Measurements from ENCODE around the gene MAPK10. TPM values are rescaled to one million over a fixed set of nuclear protein-coding genes. Genes with fewer than 3 reads are reported as not detected.
"Not testable (repeated sequence)": the region's sequence is repeated elsewhere in the genome, so short reads cannot be mapped to it uniquely, and the experiment has no call there.

The MAPK10 gene
- total RNA-seq, 1 donor from 2014 or later = 123 TPM

DNA sequence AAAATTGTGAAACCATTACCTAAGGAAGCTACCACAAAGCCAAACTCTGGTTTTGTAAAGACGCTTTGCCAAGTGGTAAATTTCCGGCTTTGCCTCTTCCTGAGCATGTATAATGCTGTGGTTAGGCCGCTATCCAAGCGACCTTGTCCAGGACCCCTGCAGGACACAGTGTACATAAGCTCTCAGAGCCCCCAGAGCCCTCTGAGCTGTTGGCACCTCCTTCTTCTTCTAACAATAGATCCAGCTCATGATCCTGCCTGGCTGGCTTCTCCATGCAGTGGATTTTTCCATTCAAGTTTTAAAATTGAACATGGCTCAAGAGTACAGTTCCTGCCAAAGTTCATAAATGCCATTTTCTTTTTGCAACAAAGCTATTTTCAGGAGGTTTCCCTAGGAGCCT, 326.7 kb downstream of the MAPK10 start:
- peak overlapping the region; percentile 68 for H3K27ac ChIP-seq
- H3K36me3 ChIP-seq = peaks cover 0 to 6% of the 10 kb centered on the region in 2 donors
- intact Hi-C loops (cut with DNase I) = no loop called here
- H3K9me3 ChIP-seq = no peaks in the 10 kb centered on the region
- H3K27me3 ChIP-seq = no peaks in the 10 kb centered on the region
- peaks cover 22% of the 10 kb centered on the region for H3K4me1 ChIP-seq
- no peak for TF ChIP-seq POLR2A (IDR thresholded peaks at IDR 0.05)
- TF ChIP-seq, protein P1, sequence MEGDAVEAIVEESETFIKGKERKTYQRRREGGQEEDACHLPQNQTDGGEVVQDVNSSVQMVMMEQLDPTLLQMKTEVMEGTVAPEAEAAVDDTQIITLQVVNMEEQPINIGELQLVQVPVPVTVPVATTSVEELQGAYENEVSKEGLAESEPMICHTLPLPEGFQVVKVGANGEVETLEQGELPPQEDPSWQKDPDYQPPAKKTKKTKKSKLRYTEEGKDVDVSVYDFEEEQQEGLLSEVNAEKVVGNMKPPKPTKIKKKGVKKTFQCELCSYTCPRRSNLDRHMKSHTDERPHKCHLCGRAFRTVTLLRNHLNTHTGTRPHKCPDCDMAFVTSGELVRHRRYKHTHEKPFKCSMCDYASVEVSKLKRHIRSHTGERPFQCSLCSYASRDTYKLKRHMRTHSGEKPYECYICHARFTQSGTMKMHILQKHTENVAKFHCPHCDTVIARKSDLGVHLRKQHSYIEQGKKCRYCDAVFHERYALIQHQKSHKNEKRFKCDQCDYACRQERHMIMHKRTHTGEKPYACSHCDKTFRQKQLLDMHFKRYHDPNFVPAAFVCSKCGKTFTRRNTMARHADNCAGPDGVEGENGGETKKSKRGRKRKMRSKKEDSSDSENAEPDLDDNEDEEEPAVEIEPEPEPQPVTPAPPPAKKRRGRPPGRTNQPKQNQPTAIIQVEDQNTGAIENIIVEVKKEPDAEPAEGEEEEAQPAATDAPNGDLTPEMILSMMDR (IDR thresholded peaks at IDR 0.05) = no peak
- TF ChIP-seq POLR2AphosphoS5 (IDR thresholded peaks at IDR 0.05; ENCODE audit: insufficient read depth in 1 of 2, low read depth in 1 of 2) = no peak
- H3K4me3 ChIP-seq = no peak overlapping the region
- peak in 1 of 2 donors; percentile 89 for DNase-seq (ENCODE audit: extremely low spot score in 2 of 2)

DNA sequence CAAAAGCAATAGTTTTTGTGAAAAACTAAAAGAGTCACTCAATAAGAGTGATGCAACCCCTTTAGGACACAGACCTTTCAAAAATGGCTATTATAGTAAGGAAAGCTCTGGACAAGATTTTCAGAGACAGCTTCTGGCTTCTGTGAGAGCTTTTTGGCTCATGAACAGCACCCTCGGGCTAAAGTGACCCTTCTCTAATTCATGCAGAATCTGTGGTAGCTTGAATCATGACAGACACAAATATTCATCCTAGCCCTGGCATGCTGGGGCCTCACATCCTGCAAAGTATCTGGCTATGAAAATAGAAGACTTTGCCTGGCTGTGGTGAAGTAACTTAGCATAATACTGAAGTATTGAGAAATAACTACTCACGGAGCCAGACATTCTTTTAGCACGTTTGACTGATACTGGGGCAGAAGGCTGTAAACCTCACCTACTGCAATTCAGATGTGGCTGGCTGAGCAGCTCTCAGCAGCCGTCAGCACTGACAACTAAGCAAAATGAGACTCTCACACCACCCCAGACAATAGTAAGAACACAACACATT, 327.3 kb downstream of the MAPK10 start:
- H3K36me3 ChIP-seq = peaks cover 0 to 6% of the 10 kb centered on the region in 2 donors
- H3K9me3 ChIP-seq = no peaks in the 10 kb centered on the region
- no peak overlapping the region for H3K4me3 ChIP-seq
- intact Hi-C loops (cut with DNase I) = no loop called here
- DNase-seq (ENCODE audit: extremely low spot score in 2 of 2) = peak in 1 of 2 donors; percentile 86
- peak overlapping the region; percentile 68 for H3K27ac ChIP-seq
- peaks cover 22% of the 10 kb centered on the region for H3K4me1 ChIP-seq
- no peaks in the 10 kb centered on the region for H3K27me3 ChIP-seq
- TF ChIP-seq, protein P1 (IDR thresholded peaks at IDR 0.05) = no peak
- TF ChIP-seq POLR2AphosphoS5 (IDR thresholded peaks at IDR 0.05; ENCODE audit: insufficient read depth in 1 of 2, low read depth in 1 of 2) (no peak), POLR2A (IDR thresholded peaks at IDR 0.05) (no peak)

DNA sequence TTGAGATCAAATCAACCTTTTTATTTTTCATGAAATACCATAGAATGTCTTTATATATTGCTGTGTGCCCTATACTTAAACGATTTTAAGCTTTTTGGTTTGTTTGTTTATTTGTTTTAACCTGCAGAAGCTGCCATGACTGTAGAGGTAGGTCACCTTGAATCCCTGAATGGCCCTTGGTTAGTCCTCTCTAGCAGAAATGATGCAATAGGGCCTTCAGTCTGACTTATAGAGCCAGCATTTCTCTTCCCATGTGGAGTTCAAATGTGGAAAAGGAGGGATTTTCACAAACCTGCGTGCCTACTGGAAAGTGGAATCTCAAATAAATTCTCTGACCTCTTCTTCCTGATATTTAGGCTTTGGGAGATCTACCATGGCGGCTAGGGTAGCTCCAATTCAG, 327.9 kb downstream of the MAPK10 start:
- no peaks in the 10 kb centered on the region for H3K9me3 ChIP-seq
- H3K4me1 ChIP-seq = peaks cover 22% of the 10 kb centered on the region
- H3K36me3 ChIP-seq = peaks cover 0 to 6% of the 10 kb centered on the region in 2 donors
- TF ChIP-seq, protein P1 (IDR thresholded peaks at IDR 0.05) = no peak
- no peak for DNase-seq (ENCODE audit: extremely low spot score in 2 of 2)
- H3K4me3 ChIP-seq = no peak overlapping the region
- peak overlapping the region; percentile 68 for H3K27ac ChIP-seq
- intact Hi-C loops (cut with DNase I) = no loop called here
- no peaks in the 10 kb centered on the region for H3K27me3 ChIP-seq

DNA sequence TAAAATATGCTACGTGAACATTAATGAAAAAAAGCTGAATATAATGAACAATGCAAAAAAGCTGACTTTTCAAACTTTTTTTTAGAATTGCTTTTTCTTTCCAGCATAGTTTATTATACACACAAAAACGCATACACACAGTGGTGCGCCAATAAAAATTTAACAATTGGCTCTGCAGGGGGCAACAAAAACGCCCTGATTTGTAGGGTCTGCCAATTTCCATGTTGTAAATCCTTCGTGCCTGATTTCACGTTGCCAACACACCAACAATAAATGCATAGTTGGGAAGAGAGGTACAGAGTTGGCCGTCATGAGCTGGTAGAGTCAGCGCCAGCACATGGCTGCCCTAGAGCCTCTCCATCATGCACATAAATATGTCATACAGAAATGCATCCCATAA, 333.1 kb downstream of the MAPK10 start:
- peaks cover 0 to 6% of the 10 kb centered on the region in 2 donors for H3K36me3 ChIP-seq
- intact Hi-C loops (cut with DNase I) = no loop called here
- H3K27ac ChIP-seq = no peak overlapping the region
- H3K4me1 ChIP-seq = no peaks in the 10 kb centered on the region
- no peak for DNase-seq (ENCODE audit: extremely low spot score in 2 of 2)
- H3K27me3 ChIP-seq = no peaks in the 10 kb centered on the region
- no peak overlapping the region for H3K4me3 ChIP-seq
- TF ChIP-seq POLR2AphosphoS5 (IDR thresholded peaks at IDR 0.05; ENCODE audit: insufficient read depth in 1 of 2, low read depth in 1 of 2) = no peak
- TF ChIP-seq, protein P1 (IDR thresholded peaks at IDR 0.05) = no peak
- no peak for TF ChIP-seq POLR2A (IDR thresholded peaks at IDR 0.05)
- H3K9me3 ChIP-seq = no peaks in the 10 kb centered on the region

DNA sequence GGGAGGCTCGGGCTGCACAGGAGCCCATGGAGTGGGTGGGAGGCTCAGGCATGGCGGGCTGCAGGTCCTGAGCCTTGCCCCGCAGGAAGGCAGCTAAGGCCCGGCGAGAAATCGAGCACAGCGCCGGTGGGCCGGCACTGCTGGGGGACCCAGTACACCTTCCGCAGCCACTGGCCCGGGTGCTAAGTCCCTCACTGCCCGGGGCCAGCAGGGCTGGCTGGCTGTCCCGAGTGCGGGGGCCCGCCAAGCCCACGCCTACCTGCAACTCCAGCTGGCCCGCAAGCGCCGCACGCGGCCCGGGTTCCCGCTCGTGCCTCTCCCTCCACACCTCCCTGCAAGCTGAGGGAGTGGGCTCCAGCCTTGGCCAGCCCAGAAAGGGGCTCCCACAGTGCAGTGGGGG, 338.2 kb downstream of the MAPK10 start:
- DNase-seq (ENCODE audit: extremely low spot score in 2 of 2); H3K9me3 ChIP-seq; H3K4me1 ChIP-seq; H3K36me3 ChIP-seq; H3K4me3 ChIP-seq; H3K27me3 ChIP-seq; intact Hi-C loops (cut with DNase I); H3K27ac ChIP-seq: not testable (repeated sequence)
